GM19035 (cell line): ENCODE measurements around the gene NOSTRIN.
"Not testable (repeated sequence)": the region's sequence is repeated elsewhere in the genome, so short reads cannot be mapped to it uniquely, and the experiment has no call there.

Source experiments
- ATAC-seq: cut with Tn5 transposase; IDR thresholded peaks from one replicate; pipeline ENCODE4 v1.9.1; 2021; ENCODE audit not compliant: unreplicated experiment

Gene NOSTRIN

GRCh38 chr2:168789776-168790175 is 12.7 kb upstream of the NOSTRIN start:
- ATAC-seq: no peak

DNA sequence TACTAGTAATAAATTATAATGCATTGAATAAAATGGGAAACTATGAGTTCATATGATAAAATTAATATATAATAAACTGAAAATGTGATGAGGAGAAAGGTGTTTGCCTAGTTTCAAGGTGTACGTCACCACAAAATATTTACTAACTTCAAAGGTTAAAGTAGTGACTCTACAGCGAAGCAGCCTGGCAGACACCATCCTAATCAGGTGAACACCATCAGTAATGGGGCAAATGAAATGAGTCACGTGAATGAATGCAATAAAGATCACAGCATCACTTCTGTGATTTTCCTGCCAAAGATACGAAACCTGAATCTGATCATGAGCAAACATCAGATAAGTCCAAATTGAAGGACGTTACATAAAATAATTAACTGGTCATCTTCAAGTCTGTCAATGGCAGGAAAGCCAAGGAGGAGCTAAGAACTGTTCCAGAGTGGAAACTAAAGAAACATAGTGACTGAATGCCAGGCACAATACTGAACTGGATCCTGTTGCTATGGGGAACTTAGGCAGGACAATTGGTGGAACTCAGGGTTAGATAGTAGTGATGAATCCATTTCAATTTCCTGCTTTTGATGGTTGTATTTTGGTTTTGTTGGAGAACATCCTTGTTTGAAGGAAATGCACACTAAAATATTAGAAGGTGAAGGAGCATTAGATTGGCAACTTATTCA is 12.1 kb upstream of the NOSTRIN start:
- ATAC-seq: no peak

DNA sequence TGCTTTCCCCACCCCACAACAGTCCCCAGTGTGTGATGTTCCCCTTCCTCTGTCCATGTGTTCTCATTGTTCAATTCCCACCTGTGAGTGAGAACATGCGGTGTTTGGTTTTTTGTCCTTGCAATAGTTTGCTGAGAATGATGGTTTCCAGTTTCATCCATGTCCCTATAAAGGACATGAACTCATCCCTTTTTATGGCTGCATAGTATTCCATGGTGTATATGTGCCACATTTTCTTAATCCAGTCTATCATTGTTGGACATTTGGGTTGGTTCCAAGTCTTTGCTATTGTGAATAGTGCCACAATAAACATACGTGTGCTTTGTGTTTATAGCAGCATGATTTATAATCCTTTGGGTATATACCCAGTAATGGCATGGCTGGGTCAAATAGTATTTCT is 11.3 kb upstream of the NOSTRIN start:
- not testable (repeated sequence) for ATAC-seq

GRCh38 chr2:168793596-168793995 is 8.8 kb upstream of the NOSTRIN start:
- no peak for ATAC-seq

GRCh38 chr2:168794968-168795367 is 7.5 kb upstream of the NOSTRIN start:
- ATAC-seq: no peak

DNA sequence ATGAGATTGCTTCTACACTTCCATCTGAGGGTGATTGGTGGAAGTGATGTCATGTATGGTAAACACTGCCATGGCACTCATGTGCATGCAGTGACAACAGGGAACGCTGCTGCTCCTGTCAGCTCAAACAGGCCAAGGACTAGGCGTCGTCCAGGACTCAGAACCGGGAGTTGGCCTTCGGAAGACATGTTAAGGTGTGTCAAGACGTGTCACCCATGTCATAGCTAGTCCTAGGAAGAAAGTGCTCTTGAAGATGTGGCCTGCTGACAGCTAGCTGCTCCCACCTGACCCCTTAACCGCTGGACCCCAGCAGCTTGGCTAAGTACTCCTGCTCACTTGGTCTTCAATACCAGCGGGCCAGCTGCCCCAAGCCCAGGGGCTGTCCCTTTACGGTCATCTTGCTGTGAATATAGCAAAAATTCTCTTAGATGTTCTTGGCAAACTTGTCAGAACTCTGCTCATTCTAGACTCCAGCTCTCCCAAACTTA is 6.3 kb upstream of the NOSTRIN start:
- ATAC-seq: no peak

DNA sequence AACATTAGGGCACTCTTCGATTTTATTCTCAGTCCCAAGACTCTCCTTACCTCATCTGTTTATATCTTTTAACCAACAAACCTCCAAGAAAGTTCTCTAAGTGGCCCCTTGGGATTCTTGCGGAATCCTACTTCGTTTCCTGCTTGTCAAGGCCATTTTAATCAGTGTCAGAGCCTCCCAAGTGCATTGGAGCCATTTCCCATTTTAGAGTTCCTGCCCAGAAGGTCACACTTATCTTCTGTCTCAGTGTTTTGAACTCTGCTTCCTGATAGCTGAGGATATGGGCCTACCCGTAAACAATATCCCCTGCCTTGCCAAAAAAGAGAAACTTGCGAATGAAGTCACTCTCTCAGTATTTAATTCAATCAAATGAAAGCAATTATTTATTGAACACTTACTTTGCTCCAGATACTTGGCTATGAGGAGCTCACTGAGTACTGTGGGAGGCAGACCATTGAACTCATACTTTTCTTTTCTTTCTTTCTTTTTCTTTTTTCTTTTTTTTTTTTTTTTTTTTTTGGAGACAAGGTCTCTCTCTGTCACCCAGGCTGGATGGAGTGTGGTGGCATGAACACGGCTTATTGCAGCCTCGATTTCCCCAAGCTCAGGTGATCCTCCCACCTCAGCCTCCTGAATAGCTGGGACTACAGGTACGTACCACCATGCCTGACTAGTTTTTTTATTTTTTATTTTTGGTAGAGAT is 5.7 kb upstream of the NOSTRIN start:
- ATAC-seq: no peak

GRCh38 chr2:168797286-168797655 is 5.2 kb upstream of the NOSTRIN start:
- no peak for ATAC-seq

- no peak for ATAC-seq
These were observed 4.2 kb upstream of the NOSTRIN start for GRCh38 chr2:168798076-168798887.

- ATAC-seq: no peak
These were observed 3.5 kb upstream of the NOSTRIN start for GRCh38 chr2:168798888-168799410.

- no peak for ATAC-seq
These were observed 966 bp upstream of the NOSTRIN start for GRCh38 chr2:168801471-168801870.

- ATAC-seq: no peak
These were observed 655 bp downstream of the NOSTRIN start for GRCh38 chr2:168802859-168803725.

GRCh38 chr2:168804214-168804613 is 1.8 kb downstream of the NOSTRIN start:
- ATAC-seq: no peak

- ATAC-seq: no peak
These were observed 3.2 kb downstream of the NOSTRIN start for GRCh38 chr2:168805615-168806014.

DNA sequence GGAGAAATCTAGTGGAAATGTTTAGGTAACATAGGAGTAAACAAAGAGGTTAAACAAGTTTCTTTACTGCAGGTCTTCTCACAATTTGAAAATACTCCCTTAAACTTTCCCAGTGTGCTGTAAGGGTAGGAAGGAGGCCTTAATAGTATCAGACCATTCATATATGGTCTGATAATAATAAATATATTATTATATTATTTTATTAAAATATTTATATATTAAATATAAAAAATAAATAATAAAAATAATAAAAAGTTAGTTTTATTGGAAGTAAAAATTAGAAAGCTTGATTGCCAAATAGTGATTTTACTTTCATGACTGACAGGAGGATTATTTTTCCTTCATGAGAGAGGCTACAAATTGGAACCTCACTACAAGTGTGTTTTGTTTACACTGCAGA is 7.1 kb downstream of the NOSTRIN start:
- no peak for ATAC-seq

- ATAC-seq: no peak
These were observed 7.8 kb downstream of the NOSTRIN start for GRCh38 chr2:168810235-168810634.

DNA sequence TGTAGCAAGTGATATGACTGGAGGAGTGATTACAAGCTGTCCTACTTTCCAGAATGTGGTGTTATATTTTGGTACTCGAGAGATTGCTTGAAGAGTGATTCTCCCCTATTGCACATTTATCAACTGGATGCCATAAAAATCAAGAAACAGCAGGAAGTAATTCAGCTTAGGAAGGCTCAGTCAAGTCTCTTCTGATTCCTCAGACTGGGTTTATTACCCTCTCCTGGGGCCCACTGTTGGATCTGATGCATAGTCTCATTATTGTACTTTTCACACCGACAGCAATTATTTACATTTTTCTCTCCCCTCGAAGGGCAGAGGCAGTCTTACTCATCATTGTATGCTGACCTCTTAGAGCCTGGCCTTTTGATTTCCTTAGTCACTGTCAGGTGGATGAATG is 9.3 kb downstream of the NOSTRIN start:
- no peak for ATAC-seq

DNA sequence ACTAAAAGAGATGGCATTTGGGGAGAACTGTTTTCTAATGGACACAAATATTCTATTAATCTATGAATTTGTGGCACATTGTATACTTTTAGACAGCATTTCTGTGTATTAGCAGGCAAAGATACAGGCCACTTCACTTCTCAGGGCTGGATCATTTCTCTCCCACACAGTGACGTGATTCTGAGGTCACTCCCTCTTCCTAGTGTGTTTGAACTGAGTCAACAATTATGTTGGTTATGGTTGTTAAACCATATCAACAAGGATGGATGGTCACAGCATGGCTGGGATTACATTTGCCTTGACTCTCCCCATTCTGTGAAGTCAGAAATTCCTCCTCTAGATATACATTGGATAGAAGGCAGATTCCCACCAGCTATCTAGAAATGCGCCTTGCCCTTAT is 11.6 kb downstream of the NOSTRIN start:
- ATAC-seq: no peak

DNA sequence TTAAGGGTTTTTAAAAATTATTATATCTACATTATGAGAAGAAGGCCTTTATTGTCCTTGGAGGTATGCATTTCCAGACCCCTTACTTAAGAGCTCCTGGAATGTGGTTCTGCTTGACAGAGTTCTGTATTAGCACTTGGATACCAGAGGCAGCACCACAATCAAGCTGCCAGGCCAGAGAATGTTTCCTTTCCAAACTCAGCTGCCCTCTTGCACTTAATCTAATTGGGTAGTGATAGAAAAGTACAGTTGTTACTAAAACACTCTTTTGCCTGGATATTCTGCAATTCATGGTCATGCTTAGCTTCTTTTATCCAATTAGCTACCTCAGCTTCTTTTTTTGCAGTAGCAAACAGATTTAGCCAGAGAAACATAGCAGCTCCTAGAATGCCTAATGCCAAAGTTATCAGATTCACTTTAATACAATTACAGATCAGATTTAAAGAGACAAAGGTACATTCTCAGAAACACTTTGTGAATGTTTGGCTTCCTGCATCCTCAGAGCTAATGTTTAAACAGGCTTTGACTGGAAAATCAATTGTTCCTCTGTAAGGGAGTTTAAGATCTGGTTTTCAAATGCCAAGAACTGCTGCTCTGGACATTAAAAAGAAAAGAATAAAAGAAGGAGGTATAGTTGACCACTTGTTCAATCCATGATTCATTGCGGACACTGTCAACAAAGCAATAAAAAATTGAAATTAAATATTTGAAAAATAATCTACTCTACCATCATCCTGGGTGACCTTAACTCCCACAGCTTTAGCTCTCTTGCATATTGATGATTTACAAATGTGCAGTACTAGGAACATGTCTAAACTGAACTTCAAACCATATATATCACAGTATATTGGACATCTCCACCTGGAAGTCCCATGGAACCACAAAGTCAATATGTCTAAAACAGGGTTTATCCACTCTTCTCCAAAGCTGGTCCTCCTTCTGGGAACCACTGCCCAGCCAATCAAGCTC is 12.8 kb downstream of the NOSTRIN start:
- ATAC-seq: no peak
